Left forelimb (tissue), 1 donor: ENCODE data around the gene SLC35F6.

ENCODE experiments used
- DNase-seq: peaks from one replicate; pipeline ENCODE4 v3.0.0-alpha.2; 2018; ENCODE audit warnings: low spot score

SLC35F6 gene

GRCh38 chr2:26764078-26764887, at the start of gene SLC35F6:
SLC35F6 (plus strand) TSS chr2:26764284; CDS start chr2:26764350, 66 bp downstream.
- DNase-seq, result peak; percentile 88

GRCh38 chr2:26715528-26716270, 48.4 kb upstream of the SLC35F6 start:
- no peak for DNase-seq

DNA sequence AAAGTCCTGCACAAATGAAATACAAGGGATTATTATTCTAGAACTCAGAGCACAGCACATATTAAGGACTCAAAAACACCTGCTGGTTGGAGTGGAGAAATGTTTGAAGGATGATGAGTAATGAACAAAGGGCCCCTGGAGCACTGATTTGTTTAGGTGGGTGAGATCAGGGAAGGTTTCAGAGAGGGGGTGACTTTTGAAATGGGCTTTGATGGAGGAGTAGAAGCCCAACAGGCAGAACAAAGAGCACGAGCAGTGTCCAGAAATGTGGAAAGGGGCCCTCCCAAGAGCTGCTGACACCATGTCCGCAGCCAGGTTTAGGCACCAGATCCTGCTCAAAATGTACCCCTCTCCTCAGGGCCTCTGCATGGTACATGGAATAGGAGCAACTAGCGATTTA, 47.7 kb upstream of the SLC35F6 start:
- DNase-seq, result no peak

DNA sequence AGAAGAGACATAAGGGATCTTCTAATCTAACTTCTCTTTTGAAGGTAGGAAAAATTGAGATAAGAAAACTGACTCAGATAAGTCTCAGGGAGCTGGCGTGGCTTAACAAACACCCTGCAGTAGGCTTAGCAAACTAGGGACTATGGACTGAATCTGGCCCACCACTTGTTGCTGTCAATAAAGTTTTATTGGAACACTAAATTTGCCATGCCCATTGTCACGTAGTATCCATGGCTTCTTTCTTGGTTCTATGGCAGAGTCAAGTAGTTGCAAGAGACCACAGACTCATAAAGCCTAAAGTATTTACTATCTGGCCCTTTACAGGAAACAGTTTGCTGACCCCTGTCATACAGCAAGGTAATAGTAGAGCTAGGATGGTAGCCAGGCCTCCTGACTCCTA, 47.3 kb upstream of the SLC35F6 start:
- no peak for DNase-seq

DNA sequence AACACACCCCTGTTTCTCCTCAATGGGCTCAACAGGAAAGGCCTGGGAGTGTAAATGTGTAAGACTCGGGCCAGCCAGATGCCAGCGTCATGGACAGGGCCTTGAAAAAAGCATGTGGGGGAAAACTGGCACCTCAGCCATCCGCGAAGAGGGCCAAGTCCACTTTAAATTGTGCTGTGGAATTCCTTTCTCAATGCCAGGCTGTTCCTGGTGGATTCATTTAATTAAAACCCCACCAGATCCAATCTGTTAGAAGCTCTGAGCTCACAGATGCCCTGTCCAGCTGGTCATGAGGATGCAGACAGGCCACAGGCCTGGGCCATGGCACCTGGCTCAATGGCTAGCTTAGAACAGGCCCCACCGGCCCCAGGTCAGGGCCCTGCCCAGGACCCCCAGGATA, 46.7 kb upstream of the SLC35F6 start:
- no peak for DNase-seq

DNA sequence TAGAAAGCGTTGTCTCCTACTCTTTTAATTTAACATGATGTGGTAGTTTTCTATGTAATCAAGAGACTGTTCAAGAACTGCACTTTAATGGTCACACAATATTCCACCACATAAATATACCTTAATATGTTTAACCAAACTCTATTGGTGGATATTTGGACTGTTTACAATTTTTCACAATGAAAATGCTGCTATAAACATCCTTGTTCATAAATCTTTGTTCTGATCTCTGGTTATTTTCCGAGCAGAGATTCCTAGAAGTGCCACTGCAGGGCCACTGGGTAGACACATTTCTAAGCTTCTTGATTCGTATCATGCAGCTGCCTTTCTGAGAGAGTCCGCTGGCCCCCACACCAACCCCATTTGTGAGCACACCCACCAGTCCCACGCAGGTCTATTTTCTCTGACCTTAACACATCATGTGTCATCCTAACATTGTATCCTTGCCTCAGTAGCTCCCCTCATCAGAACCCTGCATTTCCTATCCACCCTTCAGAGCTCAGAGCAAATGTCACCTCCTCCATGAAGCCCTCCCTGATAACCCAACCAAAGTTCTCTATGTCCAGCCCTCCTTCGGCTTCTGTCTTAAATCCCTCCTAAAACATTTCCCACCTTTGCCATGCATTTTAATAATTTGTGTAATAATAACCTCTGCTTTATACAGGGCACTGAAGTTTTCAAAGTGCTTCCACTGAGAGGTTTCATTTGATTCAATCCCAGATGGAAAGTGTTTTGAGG, 45.0 kb upstream of the SLC35F6 start:
- no peak for DNase-seq

DNA sequence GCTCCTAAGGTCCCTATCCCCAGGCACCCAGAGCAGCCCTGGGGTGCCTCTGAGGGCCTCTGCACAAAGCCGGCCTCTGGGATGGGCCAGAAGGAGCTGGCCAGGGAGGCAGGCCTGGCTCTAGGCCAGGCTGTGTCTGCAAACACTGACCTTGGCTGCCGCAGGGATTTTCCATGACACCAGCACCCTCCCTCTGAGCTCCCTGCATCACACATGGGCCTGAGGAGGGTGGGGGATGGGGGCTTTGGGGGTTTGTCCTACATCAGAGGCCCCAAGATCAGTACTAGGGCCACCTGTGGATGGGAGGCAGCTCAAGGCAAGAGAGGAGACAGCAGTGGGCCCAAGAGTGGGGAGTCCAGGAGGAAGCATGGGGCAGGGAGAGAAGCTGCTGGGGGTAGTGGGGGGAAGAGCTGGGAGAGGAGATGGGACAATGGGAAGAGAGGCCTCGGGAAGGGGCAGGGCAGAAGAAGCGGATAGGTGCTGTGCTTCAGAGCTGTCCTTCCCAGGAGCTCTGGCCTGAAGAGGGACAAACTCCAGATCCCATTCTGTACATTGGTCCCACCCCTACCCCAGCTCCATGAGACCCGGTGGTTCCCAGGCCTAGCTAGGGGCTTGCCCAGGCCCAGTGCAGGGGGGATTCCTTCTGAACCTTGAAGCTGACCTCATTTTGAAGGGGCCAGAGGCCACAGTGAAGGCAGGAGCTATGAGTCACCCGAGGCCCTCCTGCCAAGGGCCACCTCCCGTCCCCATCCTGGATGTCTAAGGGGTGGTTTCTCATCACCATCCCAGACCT, 43.6 kb upstream of the SLC35F6 start:
- no peak for DNase-seq

DNA sequence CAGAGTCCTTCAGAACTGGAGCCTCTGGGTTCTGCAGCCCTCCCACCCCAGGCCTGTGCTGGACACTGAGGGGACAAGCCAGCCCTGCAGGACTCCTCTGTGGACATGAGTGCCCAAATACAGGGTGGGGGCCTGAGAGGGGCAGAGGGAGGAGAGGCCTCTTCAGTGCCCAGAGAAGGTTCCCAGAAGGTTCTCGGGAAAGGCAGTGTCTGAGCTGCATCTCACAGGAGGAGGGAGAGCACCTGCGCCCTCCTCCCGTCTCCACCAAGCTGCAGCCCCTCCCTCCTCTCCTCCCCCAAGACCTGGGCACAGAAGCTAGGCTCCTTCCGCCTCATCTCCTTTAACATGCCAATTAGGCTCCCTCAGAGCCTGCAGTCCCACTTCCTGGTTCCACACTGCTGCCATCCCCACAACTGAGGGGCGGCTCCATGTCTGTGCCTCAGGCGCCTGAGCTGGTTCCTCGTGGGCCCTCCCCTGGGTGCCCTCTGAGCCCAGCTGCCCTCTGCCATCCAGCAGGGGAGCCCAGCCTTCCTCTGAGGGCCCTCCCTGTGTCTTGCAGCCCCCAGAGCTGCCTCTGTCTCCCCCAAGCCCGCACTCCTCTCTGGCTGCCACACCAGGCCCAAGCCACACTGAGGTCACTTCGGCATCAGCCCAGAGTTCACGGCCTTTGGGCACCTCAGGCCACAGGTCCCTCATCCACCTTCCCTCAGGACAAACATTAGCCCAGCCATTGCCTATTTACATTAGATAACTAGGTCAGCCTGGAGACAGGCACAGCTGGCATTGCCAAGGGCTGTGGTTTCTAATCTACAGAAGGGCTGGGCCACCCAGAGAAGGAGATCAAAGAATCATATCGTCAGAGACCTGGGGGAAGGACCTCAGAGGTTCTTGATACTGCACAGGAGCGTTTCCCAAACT, 42.7 kb upstream of the SLC35F6 start:
- DNase-seq, result no peak

GRCh38 chr2:26722328-26722727, 41.8 kb upstream of the SLC35F6 start:
- DNase-seq, result no peak

DNA sequence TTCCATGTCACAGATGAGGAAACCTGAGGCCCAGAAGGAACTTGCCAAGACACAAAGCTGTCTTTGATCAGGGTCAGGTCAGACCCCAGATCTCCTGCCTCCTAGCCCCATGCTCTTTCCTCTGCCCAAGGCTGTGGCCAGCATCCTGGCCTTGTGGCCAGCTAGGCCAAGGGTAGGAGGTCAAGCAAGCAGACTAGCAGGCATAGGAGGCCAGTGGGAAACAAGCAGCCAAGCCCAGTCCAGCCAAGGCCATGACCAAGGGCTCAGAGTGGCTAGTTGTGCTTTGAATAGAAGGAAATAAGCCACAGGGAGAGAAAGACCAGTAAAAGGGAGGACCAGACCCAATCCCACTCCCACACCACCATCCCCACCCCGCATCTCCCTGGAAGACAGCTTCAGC, 41.2 kb upstream of the SLC35F6 start:
- no peak for DNase-seq

DNA sequence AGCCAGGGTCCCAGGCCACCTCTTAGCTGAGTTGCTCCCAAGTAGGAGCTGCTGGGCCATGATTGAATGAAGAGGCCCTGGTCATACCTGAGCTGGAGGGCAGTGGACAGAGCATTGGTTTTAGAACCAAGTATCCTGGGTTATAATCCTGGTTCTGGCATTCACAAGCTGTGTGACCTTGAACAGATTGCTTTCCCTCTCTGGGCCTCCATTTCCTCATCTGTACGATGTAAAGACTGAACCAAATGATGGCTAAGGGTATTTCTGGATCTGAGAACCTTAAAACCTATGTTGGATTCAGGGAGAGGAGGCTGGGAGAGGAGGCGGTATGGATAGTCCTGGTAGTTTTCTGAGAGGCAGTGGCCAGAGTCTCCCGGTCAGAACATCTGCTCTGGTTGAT, 40.6 kb upstream of the SLC35F6 start:
- no peak for DNase-seq

GRCh38 chr2:26723991-26724750, 39.9 kb upstream of the SLC35F6 start:
- DNase-seq, result no peak

- DNase-seq, result no peak
Observed at GRCh38 chr2:26724784-26725520, 39.1 kb upstream of the SLC35F6 start.

GRCh38 chr2:26725521-26725820, 38.6 kb upstream of the SLC35F6 start:
- no peak for DNase-seq

DNA sequence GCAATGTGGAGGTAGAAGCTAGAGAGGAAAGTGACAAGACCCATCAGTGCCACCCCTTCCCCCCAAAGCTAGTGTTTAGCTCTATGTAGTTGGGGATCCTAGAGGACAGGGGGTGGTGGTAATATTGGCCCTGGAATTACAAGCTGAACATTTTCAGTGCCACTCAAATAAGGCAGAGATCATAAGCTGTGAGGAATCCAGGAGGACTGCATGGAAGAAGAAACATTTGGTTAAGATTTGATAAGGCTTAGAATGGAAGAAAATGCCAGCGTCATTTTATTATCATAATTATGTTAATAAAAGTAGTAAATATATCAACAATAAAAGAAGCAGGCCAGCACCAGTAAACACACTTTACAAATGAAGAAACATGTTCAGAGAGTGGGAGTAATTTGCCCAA, 37.9 kb upstream of the SLC35F6 start:
- DNase-seq, result no peak

GRCh38 chr2:26727641-26728561, 36.2 kb upstream of the SLC35F6 start:
- no peak for DNase-seq

GRCh38 chr2:26729311-26729710, 34.8 kb upstream of the SLC35F6 start:
- DNase-seq, result no peak

DNA sequence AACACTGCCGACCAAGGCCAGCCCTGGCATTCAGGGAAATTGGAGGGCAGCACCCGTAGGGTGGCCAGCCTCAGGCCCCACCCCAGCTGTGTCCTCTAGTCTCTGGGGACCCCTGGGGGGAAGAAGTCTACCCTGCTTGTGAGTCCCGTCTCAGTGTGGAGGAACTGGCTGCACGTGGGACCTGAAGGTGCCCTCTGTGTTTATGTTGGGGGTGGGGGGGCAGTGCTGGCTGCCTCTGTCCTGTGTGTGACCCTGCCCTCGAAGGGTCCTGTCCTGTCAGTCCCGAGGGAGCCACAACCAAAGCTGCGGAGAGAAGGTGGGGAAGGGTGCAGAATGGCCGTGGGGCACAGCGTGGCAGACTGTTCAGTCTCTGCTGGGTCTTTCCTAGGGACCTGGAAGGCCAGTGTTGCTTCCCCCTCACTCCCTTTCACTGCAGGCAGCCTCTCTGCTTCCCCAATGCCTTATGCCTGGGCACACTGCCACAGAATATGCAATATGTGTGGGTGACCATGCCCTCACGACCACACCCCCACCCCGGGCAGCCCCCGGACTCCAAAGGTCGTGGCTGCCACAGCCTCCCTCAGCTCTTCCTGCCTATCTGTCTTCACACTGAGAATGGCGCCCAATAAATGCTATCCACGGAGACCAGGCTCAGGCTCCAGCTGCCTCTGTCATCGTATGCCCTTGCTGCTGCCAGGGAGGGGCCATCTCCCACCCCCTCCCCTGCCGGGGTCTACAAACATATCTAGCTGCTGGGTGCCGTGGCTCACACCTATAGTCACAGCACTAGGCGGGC, 33.3 kb upstream of the SLC35F6 start:
- no peak for DNase-seq
